MV-4-11 (cell line): ENCODE results near the gene KLHL35.

ENCODE experiments used
- DNase-seq: peaks from one replicate; lab custom pipeline; 2025; lab: John Stamatoyannopoulos, UW

KLHL35 gene, protein sequence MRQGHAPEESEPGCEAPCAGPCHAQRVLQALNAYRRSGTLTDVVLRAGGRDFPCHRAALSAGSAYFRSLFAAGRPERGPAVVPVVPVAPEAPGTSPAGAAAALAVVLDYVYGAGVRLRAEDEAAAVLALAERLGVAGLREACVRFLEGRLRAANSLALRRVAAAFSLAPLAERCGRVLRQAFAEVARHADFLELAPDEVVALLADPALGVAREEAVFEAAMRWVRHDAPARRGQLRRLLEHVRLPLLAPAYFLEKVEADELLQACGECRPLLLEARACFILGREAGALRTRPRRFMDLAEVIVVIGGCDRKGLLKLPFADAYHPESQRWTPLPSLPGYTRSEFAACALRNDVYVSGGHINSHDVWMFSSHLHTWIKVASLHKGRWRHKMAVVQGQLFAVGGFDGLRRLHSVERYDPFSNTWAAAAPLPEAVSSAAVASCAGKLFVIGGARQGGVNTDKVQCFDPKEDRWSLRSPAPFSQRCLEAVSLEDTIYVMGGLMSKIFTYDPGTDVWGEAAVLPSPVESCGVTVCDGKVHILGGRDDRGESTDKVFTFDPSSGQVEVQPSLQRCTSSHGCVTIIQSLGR

DNA sequence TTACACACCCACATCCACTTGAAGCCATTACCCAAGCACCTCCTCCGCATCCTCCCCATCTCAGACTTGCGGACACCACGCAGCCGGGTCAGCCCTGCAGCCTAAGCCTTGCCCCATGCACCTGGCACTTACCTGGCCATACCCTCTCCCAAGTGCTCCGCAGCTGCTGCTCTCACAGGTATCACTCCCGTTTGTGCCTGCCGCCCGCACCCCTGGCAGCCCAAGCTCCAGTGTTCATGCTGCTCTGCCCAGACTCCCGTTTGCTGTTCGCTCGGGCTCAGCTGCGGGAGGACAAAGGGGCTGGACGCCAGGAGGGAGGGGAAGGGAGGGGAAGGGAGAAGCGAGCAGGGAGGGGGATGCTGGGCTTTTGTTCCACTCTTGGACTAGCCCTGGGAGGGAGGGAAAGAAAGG lies at the start of gene KLHL35:
TSS of gene KLHL35 (minus strand) at position 293 of the 411 bp plus-strand sequence. CDS start 2,574 bp downstream, outside the sequence.
- DNase-seq = no peak

DNA sequence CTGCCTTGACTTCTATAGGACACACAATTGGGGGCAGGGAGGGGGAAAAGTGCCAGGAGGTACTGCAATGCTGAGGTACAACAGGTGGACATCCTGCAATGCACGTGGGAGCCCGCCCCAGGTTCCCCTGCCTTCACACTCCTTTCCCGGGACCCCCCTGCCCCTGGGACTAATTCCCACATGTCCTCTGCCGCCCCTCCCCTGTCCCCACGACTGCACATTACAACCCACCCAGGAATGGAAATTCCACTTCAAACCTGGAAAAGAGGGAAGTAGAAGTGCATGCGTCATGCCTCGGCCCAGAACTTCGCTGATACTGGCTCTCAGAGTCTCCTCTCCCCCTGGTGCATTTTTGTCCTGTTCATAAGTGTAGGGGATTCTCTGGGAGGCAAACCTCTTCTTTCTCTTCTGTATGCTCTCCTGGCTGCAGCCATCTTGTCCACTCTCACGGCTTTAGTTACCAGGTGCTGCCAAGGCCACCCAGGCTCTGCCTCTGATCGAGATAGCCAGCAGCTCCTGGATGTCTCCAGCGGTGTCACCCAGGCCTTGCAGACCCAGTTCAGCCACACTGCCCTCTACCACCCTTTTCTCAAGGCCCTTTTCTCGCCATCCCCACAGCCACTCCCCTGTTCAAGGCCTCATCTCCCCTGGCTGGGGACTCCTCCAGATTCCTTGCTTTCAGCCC lies 49.1 kb upstream of the KLHL35 start:
- DNase-seq = no peak

DNA sequence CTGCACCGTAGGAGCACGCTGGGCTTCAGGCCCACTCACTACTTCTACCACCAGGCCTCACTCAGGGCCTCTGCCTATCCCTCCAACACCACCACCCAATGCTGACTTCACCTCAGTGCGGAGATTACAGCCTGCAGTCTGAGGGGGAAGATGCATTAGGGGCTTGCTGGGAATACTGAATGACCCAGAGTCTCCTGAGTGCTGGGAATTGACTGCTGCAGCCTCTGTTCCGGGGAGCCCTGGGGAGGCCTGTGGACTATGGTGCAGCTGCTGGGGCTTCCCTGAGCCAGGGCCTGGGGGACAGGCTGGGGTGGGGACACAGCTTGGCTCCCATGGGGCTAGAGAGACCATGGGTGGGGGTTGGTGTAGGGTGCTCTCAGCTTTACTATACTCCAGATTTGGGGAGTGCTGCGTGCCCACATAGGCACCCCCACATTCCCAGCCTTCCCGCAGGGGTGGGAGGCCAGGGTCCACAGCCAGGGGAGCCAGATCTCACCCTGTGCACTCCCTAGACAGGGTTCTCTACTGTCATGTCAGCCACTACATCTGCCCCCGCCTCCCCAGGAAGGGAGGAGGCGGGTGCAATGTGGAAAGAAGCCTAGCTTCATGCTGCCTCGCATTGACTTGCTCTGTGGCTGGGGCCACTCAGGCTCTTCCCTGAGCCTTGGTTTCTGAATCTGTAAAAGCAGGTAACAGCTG lies 48.4 kb upstream of the KLHL35 start:
- DNase-seq = no peak

DNA sequence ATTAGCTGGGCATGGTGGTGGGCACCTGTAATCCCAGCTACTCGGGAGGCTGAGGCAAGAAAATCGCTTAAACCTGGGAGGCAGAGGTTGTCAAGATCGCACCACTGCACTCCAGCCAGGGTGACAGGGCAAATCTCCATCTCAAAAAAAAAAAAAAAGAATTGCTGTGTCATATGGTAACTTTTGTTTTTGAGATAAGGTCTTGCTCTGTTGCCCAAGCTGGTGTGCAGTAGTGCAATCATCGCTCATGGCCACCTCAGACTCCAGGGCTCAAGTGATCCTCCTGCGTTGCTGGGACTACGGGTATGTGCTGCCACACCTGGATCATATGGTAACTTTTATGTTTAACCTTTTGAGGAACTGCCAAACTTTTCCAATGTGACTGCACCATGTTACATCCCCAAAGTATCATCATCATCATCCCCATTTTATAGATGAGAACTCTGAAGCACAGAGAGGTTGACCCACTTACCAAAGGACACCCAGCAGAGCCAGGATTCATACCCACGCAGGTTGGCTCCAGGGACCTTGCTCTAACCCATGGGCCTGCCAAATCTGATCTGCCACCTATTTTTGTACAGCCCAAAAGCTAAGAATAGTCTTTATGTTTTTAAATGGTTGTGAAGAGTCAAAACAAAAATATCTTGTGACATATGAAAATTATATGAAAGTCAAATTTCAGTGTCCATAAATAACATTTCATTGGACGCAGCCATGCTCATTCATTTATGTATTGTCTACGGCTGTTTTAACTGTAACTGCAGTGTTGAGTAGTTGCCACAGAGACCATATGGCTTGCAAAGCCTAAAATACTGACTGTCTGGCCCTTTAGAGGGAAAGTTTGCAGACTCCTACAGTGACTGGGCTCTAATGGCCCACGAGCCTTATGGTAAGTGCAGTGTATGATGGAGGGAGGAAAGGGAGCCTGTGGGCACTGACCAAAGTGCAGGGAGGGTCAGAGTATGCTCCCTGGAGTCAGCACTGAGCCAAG lies 47.5 kb upstream of the KLHL35 start:
- no peak for DNase-seq

DNA sequence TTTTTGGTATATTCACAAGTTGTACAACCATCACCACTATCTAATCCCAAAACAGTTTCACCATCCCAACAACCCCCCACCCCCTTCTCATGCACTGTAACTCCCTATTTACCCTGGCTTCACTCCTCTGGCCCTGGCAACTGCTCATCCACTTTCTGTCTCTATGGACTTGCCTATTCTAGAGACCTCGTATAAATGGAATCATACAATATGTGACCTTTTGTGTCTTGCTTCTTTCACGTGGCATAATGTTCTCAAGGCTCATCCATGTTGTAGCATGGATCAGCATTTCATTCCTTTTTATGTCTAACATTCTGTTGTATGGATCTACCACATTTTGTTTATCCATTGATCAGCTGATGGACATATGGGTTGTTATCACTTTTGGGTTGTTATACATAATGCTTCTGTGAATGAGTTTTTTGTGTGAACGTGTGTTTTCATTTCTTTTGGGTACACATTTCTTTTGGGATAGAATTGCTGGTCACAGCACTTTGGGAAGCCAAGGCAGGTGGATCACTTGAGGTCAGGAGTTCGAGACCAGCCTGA lies 46.7 kb upstream of the KLHL35 start:
- no peak for DNase-seq

DNA sequence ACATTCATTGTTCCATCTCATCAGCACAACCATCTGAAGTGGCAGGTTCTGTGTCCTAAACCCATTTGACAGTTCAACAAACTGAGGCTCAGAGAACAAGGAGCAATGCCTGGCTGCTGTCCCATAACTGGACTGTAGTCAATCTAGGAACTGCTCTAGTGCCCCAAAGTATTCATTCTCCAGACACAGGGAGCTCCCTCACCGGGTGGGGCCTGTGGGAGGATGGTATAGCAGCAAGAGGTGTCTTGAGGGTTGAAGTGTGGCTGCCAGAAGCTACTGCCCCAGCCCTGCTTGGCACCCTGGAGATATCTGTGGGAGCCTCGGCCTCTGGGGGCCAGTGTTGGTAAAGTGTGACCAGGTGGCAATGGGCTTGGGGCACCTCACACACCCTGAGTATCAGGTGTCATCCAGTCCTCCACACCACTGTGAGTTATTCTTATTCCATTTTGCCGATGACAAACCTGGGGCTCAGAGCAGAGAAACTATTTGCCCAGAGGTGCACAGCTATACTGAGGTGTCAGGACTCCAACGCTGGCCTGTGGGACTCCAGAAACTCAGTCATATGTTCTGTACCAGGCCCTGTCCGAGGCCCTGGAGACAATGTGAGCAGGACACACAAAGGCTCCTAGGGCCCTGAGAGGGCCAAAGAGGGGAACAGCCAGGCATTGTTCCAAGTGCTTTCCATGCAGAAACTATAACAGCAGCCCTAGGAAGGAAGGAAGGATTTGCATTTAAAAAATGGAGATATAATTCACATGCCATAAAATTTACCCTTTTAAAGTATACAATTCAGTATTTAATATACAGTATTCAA lies 46.0 kb upstream of the KLHL35 start:
- DNase-seq = no peak

DNA sequence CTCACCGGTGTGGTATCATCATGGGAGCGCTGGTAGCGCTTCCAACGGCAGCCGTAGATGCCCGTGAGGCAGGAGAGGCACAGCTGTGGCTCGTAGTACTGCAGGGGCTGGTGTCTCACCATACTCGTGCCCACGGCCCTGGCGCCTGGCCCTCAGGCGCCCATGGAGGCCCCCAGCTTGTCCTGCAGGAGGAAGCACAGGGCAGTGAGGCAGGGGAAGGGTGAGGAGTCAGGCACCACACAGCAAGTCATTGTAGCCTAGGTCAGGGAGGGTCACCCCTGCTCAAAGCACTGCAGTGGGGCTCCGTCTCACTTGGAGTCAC lies 44.6 kb upstream of the KLHL35 start:
- peak; percentile 35 for DNase-seq

DNA sequence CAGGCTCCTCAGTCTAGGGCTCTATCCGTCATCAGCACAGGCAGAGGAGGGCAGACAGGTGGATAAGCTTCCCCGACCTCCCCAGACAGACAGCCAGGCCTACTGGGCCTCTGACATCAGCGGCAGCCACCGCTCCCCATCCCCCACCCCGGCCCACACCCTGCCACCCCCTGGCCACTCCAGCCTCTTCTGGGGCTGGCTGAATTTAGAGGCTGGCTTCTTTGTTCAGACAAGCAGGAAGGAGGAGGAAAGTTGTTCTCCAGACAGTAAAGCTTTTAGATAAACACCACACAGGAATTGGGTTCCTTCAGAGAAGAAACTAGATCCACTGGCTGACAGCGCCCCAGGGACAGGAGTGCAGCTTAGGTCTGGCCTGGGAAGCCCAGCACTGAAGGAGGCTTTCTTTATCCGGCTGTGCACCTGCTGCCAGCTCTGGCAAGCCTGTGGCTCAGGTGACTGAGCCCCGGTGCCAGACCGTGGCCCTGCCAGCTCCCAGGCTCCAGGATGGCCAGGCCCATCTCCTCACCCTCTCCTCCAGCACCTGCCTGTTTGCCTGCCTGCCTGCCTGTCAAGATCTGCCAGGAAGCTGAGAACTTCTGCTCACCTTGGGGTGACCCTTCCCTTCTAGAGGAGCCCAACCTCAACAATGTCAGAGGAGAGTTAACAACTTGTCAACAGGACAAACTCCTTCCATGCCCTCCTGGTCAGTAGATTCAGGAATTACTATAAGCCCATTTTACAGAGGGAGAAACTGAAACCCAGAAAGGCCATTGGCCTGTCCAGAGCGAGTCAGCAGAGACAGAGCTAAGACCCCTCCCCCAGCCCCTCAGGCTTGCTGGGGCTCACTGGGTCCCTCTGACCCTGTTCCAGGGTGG lies 44.0 kb upstream of the KLHL35 start:
- DNase-seq = no peak

DNA sequence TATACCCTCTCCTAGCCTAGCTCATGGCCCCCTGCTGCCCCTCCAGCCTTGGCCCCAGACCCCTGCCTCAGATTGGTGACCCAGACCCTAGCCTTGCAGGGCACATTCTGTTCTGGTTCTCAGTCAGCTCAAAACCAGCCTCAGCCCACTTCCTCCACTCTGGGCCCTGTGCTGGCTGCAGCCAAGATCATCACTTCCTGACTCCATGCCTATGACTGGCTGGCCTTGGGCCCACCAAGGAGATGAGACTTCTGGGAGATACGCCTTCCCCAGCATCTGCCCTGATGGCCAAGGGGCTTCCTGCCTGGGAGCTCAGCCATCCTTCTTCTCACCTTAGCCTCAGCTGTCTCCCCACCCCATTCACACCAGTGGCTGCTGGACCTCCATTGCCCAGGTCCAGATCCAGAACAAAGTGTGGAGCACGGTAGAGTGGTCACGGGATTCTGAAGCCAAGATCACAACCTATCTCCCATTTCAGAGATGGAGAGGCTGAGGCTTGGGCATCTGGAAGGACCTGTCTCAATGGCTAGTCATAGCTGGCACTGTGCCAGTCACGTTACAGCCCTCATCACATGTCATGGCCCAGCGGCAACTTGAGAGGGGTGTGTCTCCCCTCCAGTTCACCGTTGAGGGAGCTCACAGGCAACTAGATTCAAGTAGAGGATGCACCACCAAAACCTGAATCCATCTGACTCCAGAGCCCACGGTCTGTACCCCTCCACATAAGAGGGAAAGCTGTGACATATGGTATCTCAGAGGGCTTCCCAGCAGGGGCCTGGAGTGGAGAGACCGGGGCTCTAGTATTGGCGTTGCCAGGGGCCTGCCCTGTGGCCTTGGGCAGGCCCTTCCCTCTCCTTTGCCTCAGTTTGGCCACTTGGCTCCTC lies 43.0 kb upstream of the KLHL35 start:
- peak; percentile 51 for DNase-seq

DNA sequence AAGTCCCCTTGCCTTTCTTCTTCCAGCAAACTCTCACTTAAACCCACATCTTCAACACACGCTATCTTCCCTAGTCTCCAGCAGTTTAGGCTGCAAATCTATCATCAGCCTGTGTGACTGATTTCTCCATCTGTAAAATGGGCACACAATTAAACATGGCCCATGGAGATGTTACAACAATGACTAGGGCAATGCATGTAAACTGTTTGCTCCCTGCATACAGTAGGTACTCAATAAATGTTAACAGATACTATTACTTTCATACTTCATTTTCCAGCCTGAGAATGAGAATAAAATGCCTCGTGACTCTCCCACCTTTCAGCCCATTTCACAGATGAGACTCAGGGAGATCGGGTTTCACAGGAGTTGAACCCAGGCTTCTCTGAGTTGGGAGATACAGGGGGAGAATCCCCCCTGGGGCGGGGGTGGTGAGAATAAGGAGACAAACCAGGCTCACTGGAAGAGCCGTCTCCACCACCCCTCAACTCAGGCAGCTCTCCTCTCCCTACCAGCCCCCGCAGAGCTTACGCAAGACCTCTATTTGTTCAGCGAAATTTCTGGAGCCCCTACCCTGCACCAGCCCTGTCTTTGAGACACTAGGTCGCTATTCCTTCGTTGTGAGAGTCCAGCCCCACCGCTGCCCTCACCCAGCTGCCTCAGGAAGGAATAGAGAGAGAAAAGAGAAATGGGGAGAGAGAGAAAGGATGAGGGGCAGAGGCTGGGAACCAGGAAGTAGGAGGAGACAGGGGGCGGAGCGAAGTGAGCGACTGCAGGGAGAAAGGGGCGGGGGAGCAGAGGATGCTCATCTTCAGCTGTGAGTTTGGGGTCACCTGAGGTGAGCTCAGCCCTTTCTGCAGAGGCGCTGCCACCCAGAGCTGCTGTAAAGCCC lies 42.1 kb upstream of the KLHL35 start:
- peak; percentile 73 for DNase-seq

DNA sequence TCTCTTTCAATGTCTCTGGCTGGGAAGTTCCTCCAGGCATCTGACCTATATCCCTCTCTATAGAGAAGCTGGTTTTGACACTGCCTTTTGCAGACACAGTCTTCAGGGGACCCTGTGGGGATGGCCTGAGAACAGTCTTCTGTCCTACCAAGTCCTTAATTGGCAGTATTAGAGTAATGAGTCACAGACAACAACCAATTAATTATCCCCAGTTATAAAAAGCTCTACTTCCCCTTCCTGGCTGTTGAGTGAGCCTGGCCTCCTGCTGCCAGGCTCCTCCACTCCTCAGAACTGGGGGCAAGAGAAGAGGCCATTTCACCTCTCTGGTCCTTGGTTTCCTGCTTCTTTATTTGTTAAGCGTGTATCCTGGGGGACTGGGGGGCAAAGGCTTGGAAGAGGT lies 41.2 kb upstream of the KLHL35 start:
- DNase-seq = peak; percentile 76

DNA sequence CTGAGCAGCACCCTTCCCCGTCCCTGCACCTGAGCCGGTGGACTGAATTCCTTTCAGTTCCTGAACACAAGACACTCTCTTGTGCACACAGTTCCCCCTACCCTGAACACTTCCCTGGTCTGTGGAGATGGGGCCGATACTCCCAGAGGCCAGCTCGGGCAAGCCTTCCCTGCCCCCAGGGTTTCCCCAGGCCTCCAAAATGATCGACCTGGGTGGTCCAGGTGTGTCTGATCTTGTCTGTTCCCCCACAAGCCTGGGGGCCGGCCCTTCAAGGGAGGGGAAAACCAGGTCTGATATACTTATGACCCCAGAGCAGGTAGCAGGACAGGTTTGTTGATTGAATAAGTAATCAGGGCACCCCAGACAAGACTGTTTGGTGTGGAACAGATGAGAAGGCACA lies 40.7 kb upstream of the KLHL35 start:
- DNase-seq = no peak

DNA sequence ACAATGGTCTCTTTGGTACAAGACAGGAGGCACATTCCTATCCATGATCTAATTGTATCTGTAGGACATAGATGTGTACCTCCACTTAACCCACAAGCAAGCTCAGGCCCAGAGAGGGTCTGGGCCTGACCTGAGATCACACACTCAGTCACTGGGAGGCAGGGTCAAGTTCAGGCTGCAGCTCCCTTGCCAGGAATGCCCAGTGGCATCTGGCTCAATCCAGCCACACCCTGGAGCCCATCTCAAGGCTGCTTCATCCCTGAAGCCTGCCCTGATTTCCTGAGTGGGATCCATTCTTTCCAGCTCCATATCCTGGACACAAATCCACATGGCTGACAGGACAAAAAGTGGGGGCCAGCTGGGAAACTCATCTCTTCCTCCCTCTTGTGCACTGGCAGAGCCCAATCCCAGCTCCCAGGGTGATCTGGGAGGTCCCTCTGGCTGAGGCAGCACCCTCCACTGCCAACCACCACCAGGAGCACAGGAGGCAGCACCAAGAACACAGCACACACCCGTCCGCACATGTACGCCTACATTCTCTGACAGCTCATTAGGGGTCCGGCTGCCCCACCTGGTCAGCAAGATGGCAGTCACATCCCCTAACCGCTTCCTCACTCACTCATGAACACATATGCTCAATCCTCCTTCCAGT lies 39.2 kb upstream of the KLHL35 start:
- no peak for DNase-seq

DNA sequence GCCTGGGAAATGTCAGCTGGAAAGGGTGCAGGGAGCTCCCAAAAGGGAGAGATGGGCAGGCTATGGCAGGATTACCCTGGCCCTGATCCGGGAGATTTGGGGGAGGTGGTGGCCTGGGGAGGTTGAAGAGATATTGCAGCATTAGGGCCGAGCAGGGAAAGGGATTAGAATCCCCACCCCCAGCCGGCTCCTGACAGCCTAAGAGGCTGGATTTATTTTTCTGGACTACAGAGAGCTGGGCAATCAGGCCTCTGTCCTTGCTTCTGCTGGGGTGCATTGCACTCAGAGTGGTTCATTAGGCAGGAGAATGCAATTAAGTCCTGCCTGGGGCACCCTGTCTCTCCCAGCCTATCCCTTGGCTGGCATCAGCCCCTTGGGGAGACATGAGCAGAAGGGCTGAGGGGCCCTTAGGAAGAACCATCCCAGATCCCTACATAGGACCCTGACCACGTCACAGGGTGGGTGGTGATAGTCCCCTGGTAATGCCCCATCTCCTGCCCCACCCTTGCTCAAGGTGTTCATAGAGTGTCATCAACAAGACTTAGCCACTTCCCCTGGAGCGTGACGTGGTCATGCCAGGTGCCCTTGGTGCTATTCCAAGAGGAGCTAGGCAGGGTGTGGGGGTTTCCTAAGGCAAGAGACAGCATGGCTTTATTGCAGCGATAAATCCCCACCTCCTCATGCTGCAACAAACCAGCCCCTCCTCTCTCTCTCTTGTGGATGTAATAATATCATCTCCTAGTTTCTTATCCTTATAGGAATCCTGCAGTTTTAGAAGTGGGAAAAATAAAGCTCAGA lies 38.4 kb upstream of the KLHL35 start:
- no peak for DNase-seq

DNA sequence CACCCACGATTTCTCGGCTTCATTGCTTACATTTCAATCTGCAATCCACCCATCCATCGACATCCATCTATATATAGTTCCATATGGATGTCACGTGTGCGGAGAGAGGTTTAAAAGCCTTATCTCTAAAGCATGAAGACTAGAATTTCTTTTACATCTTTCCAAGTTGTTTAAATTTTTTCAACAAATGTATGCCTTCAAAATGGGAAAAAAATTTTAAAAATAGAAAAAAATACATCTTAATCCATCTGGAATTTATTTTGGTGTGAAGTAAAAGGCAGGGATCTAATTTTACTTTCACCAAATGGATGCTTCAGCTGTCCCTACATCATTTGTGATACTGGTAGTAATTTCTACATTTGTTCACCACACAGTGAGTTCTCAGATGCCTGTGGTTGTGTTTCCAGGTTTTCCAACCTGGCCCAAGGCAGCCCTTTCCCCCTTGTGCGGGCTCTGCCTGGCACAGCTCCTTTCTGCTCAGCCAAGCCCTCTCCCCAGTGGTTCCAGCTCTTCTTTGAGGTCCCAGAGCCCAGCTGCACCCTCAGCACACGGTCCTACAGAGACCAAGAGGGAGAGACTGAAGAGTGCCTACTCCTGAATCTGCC lies 37.6 kb upstream of the KLHL35 start:
- no peak for DNase-seq
